MM.1S (cell line): ENCODE measurements around the gene PIK3R5.

Source experiments
- CTCF ChIP-seq: fragments of 300-600 bp; sonication (generic); IDR thresholded peaks from 2 replicates; pipeline ENCODE4 v1.5.1; 2016; ENCODE audit warnings: antibody characterized with exemption, low read length, mixed read lengths
- EZH2 ChIP-seq: fragments of 300-600 bp; sonication (generic); optimal IDR thresholded peaks from 2 replicates; pipeline ENCODE3; 2017; ENCODE audit warnings: low read depth, mild to moderate bottlenecking, antibody characterized with exemption, low read length, mixed read lengths
- EZH2phosphoT487 ChIP-seq: fragments of 300-600 bp; sonication (generic); IDR thresholded peaks from 2 replicates; pipeline ENCODE4 v1.6.1; 2018; ENCODE audit warnings: antibody characterized with exemption, low read length

- no peak for TF ChIP-seq CTCF
- no peak for TF ChIP-seq EZH2
- no peak for TF ChIP-seq EZH2phosphoT487
Measured at GRCh38 chr17:8916466-8916865, 49.0 kb downstream of the PIK3R5 start.
